Gastrocnemius medialis (tissue), 4 donors: ENCODE measurements around the gene HAUS7. TPM values are rescaled to one million over a fixed set of nuclear protein-coding genes. Genes with fewer than 3 reads are reported as not detected.

Experiments
- ATAC-seq, 2 donors: fragments of 150-250 bp; one replicate each; pipeline ENCODE4 v1.9.1; 2016
- DNase-seq, 2 donors: peaks; one replicate each; pipeline ENCODE4 v3.0.0-alpha.2; 2019
- H3K27ac ChIP-seq, 4 donors: fragments of 200-600 bp; sonication (generic); 1 replicate in 1 of 4; 2 replicates in 3 of 4; pipeline ENCODE4 v1.5.1; 2016 to 2018; ENCODE audit warnings: mild to moderate bottlenecking in 2 of 4, moderate library complexity in 1 of 4
- H3K27me3 ChIP-seq, 3 donors: fragments of 200-600 bp; sonication (generic) in 2 of 3; 1 replicate in 1 of 3; 2 replicates in 2 of 3; pipeline versions ENCODE4 v1.5.1 to v1.6.0; 2016 to 2019; ENCODE audit warnings: mild to moderate bottlenecking in 1 of 3, moderate library complexity in 1 of 3
- H3K36me3 ChIP-seq, 2 donors: fragments of 200-600 bp; sonication (generic) in 1 of 2; one replicate each; pipeline ENCODE4 v1.5.1; 2017 to 2018
- H3K4me1 ChIP-seq, 2 donors: fragments of 200-600 bp; sonication (generic) in 1 of 2; one replicate each; pipeline ENCODE4 v1.5.1; 2016 to 2017; ENCODE audit warnings: mild to moderate bottlenecking in 2 of 2
- H3K4me3 ChIP-seq, 4 donors: fragments of 200-600 bp; sonication (generic) in 3 of 4; 1 replicate in 1 of 4; 2 replicates in 3 of 4; pipeline ENCODE4 v1.5.1; 2016 to 2019; ENCODE audit warnings: mild to moderate bottlenecking in 2 of 4
- H3K9me3 ChIP-seq, 3 donors: fragments of 200-600 bp; sonication (generic) in 2 of 3; 1 replicate in 1 of 3; 2 replicates in 2 of 3; pipeline ENCODE4 v1.5.1; 2016 to 2019
- CTCF ChIP-seq, 5 experiments: fragments of 450-650 bp in 3 of 5; fragments of 200-600 bp in 2 of 5; sonication (generic) in 2 of 5; IDR thresholded peaks in 4 of 5; conservative IDR thresholded peaks in 1 of 5; 1 replicate in 4 of 5; 2 replicates in 1 of 5; pipeline ENCODE4 v1.5.1; 2016 to 2019; ENCODE audit warnings: antibody characterized with exemption in 5 of 5, mild to moderate bottlenecking in 3 of 5, moderate library complexity in 3 of 5
- POLR2A ChIP-seq, 2 donors: fragments of 450-650 bp; IDR thresholded peaks; one replicate each; pipeline ENCODE4 v1.6.1; 2017; ENCODE audit warnings: antibody characterized with exemption in 2 of 2, mild to moderate bottlenecking in 2 of 2, moderate library complexity in 2 of 2
- in situ Hi-C, 4 donors: fragments of 200-750 bp; cut with MboI; loops; one replicate each; pipeline versions ENCODE4 v1.15.0 to v1.8.0; 2017; ENCODE audit warnings: low sequenced_read_pairs in 4 of 4
- intact Hi-C: fragments of 100-400 bp; cut with DNase I; formaldehyde crosslinking; loops from one replicate; pipeline ENCODE4 v1.15.1; 2023; ENCODE audit warnings: low total_unique reads
- total RNA-seq, 4 donors: library from RNA; depleted of rRNA; stranded (reverse); fragments of >200 nt; gene quantifications; one replicate each; pipeline versions ENCODE4 v1.1.0 to v1.2.3, GENCODE V29; 2016

Gene HAUS7
- total RNA-seq, 4 donors from 2014 or later, result 10.6 to 19.8 (median 13.2) TPM

GRCh38 chrX:153469811-153470410 is 465 bp downstream of the HAUS7 start:
- no peaks in the 10 kb centered on the region for H3K27me3 ChIP-seq
- peak; percentile 57 to 69 for ATAC-seq
- no peaks in the 10 kb centered on the region for H3K9me3 ChIP-seq
- in situ Hi-C loops (loop anchor here in 1 of 4 donors (25.0 kb wide), 1 partner anchor 533 kb away; no protein-coding TSS in a partner anchor), intact Hi-C loops (loop anchor here (1.0 to 2.0 kb wide), 3 partner anchors 37 to 529 kb away; partner anchors contain the start of gene CCNQ)
- H3K4me3 ChIP-seq, result peak overlapping the region; percentile 56 to 71 (median 61)
- H3K36me3 ChIP-seq, result no peaks in the 10 kb centered on the region
- peaks cover 0 to 9% of the 10 kb centered on the region in 2 donors for H3K4me1 ChIP-seq
- TF ChIP-seq POLR2A (IDR thresholded peaks at IDR 0.05) (no peak), CTCF (IDR thresholded peaks at IDR 0.05 in 4 of 5, conservative IDR thresholded peaks at IDR 0.05 in 1 of 5) (peak in 1 of 5 experiments; percentile 34)
- H3K27ac ChIP-seq, result peak overlapping the region; percentile 66 to 81 (median 78)
- DNase-seq, result peak in 1 of 2 donors; percentile 29

DNA sequence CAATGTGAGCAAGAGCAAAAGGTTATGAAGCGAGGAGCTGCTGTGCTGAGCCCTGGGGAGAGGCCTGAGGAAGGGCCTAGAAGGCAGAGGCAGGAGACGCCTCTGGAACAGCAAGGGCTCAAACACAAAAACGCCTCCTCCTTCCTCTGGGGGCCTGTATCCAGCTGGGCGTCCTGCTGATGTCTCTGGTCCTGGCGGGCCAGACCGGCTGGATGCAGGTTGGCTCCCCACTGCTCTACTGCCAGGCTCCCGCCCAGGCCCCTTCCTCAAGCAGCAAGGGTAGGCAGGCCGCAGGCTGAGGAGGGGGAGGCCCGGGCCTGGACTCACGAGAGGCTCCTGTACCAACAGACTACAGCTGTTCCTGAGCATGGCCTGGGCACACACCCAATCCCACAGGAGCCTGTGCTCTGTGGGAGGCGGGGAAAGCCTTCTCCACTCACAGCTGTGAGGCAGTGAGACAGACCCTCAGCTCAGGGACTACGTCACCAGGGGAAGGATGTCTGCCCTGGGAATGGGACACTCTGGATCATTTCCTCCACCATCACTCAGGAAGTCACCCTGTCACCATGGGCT is 2.3 kb downstream of the HAUS7 start:
- no peak for TF ChIP-seq POLR2A (IDR thresholded peaks at IDR 0.05)
- TF ChIP-seq CTCF (IDR thresholded peaks at IDR 0.05 in 4 of 5, conservative IDR thresholded peaks at IDR 0.05 in 1 of 5), result no peak
- Histone ChIP-seq H3K27ac (no peak overlapping the region), H3K9me3 (no peaks in the 10 kb centered on the region), H3K36me3 (no peaks in the 10 kb centered on the region), H3K4me3 (no peak overlapping the region), H3K4me1 (peaks cover 0 to 9% of the 10 kb centered on the region in 2 donors), H3K27me3 (no peaks in the 10 kb centered on the region)
- intact Hi-C loops, result no loop called here
- in situ Hi-C loops, result loop anchor here in 1 of 4 donors (25.0 kb wide), 1 partner anchor 531 kb away; no protein-coding TSS in a partner anchor
- ATAC-seq, result no peak
- no peak for DNase-seq

- Histone ChIP-seq H3K36me3 (no peaks in the 10 kb centered on the region), H3K27ac (no peak overlapping the region), H3K9me3 (no peaks in the 10 kb centered on the region), H3K4me3 (no peak overlapping the region), H3K27me3 (no peaks in the 10 kb centered on the region), H3K4me1 (peaks cover 0 to 9% of the 10 kb centered on the region in 2 donors)
- DNase-seq (no peak), ATAC-seq (no peak)
- intact Hi-C loops, result no loop called here
- in situ Hi-C loops, result loop anchor here in 1 of 4 donors (25.0 kb wide), 1 partner anchor 529 kb away; no protein-coding TSS in a partner anchor
- TF ChIP-seq POLR2A (IDR thresholded peaks at IDR 0.05) (no peak), CTCF (IDR thresholded peaks at IDR 0.05 in 4 of 5, conservative IDR thresholded peaks at IDR 0.05 in 1 of 5) (no peak)
These were observed 4.5 kb downstream of the HAUS7 start for GRCh38 chrX:153465691-153466380.

DNA sequence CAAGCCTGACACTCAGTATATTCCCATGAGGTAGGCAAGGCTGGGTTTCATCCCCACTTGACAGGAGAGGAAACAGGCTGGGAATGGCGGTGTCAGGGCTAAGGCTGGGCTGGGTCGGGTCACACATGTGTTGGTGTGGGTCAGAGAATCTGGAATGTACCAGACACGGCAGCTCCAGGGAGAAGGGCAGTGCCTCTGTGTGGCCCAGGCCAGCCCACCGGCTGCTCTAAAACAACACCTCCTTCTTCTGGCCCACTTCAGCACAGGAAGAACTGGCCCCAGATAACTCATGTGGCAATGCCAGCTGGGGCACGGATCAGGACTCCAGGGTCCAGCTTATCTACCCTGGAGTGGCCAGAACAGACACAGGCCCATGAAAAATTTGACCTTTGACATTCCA is 6.3 kb downstream of the HAUS7 start:
- no peak for DNase-seq
- Histone ChIP-seq H3K4me1 (peaks cover 0 to under 1% of the 10 kb centered on the region in 2 donors), H3K27me3 (no peaks in the 10 kb centered on the region), H3K36me3 (no peaks in the 10 kb centered on the region), H3K27ac (no peak overlapping the region), H3K9me3 (no peaks in the 10 kb centered on the region), H3K4me3 (no peak overlapping the region)
- ATAC-seq, result no peak
- TF ChIP-seq CTCF (IDR thresholded peaks at IDR 0.05 in 4 of 5, conservative IDR thresholded peaks at IDR 0.05 in 1 of 5), result no peak
- no peak for TF ChIP-seq POLR2A (IDR thresholded peaks at IDR 0.05)
- in situ Hi-C loops (loop anchor here in 1 of 4 donors (25.0 kb wide), 1 partner anchor 527 kb away; no protein-coding TSS in a partner anchor), intact Hi-C loops (no loop called here)
